ENCODE results near the gene RANBP10. TPM values are rescaled to one million over a fixed set of nuclear protein-coding genes. Genes with fewer than 3 reads are reported as not detected.

Gene RANBP10
- total and polyA plus RNA-seq, 2 of the 13 experiments (the other 11 are each of a cell fraction or from before 2014, with no cell fraction given): 9.2 to 22.7 TPM

- DNase-seq (ENCODE audit: low spot score) (no peak), ATAC-seq (peak; percentile 2), FAIRE-seq (no peak)
- CTCF ChIA-PET (ENCODE audit: low intra/inter-chr PET ratio, low total read pairs): interaction anchor here (1.0 to 2.6 kb wide), 5 partner anchors 24 to 173 kb away, joined by 3 to 28 read pairs (median 3); no protein-coding TSS in a partner anchor
- Histone ChIP-seq H3K4me3 (replicated peaks in 1 of 3; ENCODE audit: insufficient read depth in 1 of 3, low read depth in 2 of 3, low read length in 3 of 3) (peak overlapping the region; percentile 80 to 97 (median 92)), H3K4me1 (ENCODE audit: insufficient read depth, low read length) (peaks cover 53% of the 10 kb centered on the region), H3K79me2 (ENCODE audit: insufficient read depth, low read length) (peaks cover 33% of the 10 kb centered on the region), H3K9ac (ENCODE audit: insufficient read depth, low read depth, low read length) (peak overlapping the region; percentile 93), H2AFZ (ENCODE audit: low read length) (peak overlapping the region; percentile 88), H3K4me2 (ENCODE audit: low read depth, low read length) (peak overlapping the region; percentile 89), H3K27ac (ENCODE audit: extremely low read length, insufficient read depth, low read length) (peak overlapping the region; percentile 92), H3K36me3 (replicated peaks in 1 of 2; ENCODE audit: control insufficient read depth in 1 of 2, insufficient read depth in 2 of 2, low read length in 2 of 2) (no peaks in the 10 kb centered on the region), H3K9me3 (ENCODE audit: low read length) (no peaks in the 10 kb centered on the region), H4K20me1 (ENCODE audit: insufficient read depth, low read length) (peaks cover 16% of the 10 kb centered on the region), H3K27me3 (ENCODE audit: control insufficient read depth in 1 of 2, insufficient read depth in 2 of 2, low read length in 2 of 2) (no peaks in the 10 kb centered on the region; a peak in 1 of 5 replicates)
- intact Hi-C loops (cut with micrococcal nuclease; ENCODE audit: unreplicated experiment) (no loop called here), in situ Hi-C loops (cut with HindIII; ENCODE audit: extremely low pct_ligation_motif_present, low pct_unique_long_range_greater_than_20kb) (no loop called here)
- POLR2A ChIA-PET: interaction anchor here (0.8 kb wide), 1 partner anchor 181 kb away, joined by 3 read pairs; the partner anchor contains the start of gene ACD
- BruUV-seq (replicated peaks): TSS peak; percentile 46
- 34% methylated on average over 17 of the region's 17 CpGs for WGBS (ENCODE audit: low lambda C conversion rate)
- TF ChIP-seq ZNF746 (CRISPR knock-in tag; IDR thresholded peaks at IDR 0.05): peak; percentile 81; the same call in 1 of the 2 replicates
- TF ChIP-seq GATA4 (IDR thresholded peaks at IDR 0.05; ENCODE audit: borderline replicate concordance, low read depth): peak; percentile 38; the same call in 1 of the 2 replicates
- no peak for TF ChIP-seq TFDP1 (CRISPR knock-in tag; IDR thresholded peaks at IDR 0.05; ENCODE audit: borderline replicate concordance)
- 0 out of 2 replicates have a peak, but pooled peaks have one; percentile 74 for TF ChIP-seq ZNF670 (CRISPR knock-in tag; IDR thresholded peaks at IDR 0.05; ENCODE audit: borderline replicate concordance)
- 0 out of 4 replicates have a peak, but pooled peaks of 1 of the 2 experiments have one; percentile 32 for TF ChIP-seq REST (IDR thresholded peaks at IDR 0.05; ENCODE audit: borderline replicate concordance in 1 of 2, low read depth in 1 of 2, low read length in 2 of 2)
- no peak for TF ChIP-seq HOXA9 (CRISPR knock-in tag; IDR thresholded peaks at IDR 0.05; ENCODE audit: borderline replicate concordance)
- TF ChIP-seq YY1 (IDR thresholded peaks at IDR 0.05; ENCODE audit: insufficient read depth, insufficient replicate concordance, low read depth, low read length): peak; percentile 15
- TF ChIP-seq ZFP82 (CRISPR knock-in tag; IDR thresholded peaks at IDR 0.05; ENCODE audit: borderline replicate concordance): 0 out of 2 replicates have a peak, but pooled peaks have one; percentile 50
- TF ChIP-seq HNF1A (IDR thresholded peaks at IDR 0.05; ENCODE audit: low read depth): no peak
- no peak for TF ChIP-seq HNF1A (CRISPR knock-in tag; IDR thresholded peaks at IDR 0.05; ENCODE audit: borderline replicate concordance)
- no peak for TF ChIP-seq FOXC1 (CRISPR knock-in tag; IDR thresholded peaks at IDR 0.05; ENCODE audit: borderline replicate concordance)
- TF ChIP-seq NFYB (CRISPR knock-in tag; IDR thresholded peaks at IDR 0.05): no peak
- no peak for TF ChIP-seq CBX1 (IDR thresholded peaks at IDR 0.05; ENCODE audit: low read depth)
- 0 out of 2 replicates have a peak, but pooled peaks have one; percentile 6 for TF ChIP-seq CCDC6 (CRISPR knock-in tag; IDR thresholded peaks at IDR 0.05)
Measured at GRCh38 chr16:67841198-67841815, 34.9 kb upstream of the RANBP10 start.

All from HepG2 (cell line).